Non-pigmented ciliary epithelial cell (primary cell): Measurements from ENCODE around the gene UTP14A.

Experiments used
- DNase-seq: peaks from one replicate; pipeline ENCODE4 v3.0.0-alpha.2; 2010; ENCODE audit warnings: low read depth

The UTP14A gene

DNA sequence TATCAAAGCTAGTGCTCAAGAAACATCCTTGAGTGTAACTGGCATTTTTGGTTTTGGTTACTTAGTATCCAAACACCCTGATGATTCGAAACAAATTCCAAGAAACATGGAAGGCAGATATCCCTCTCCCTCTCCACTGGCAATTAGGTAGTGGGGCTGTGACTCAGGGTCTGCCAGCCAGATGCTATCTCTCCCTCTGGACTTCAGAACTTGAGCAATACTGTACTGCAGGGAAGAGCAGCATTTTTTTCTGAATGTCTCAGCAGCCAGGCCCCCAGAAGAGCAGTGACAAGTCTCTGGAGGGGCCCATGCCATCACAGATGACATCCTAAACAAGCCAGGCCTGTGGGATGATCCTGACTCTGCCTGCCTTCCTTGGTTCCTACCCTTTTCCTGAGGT lies 39.2 kb downstream of the UTP14A start:
- no peak for DNase-seq

DNA sequence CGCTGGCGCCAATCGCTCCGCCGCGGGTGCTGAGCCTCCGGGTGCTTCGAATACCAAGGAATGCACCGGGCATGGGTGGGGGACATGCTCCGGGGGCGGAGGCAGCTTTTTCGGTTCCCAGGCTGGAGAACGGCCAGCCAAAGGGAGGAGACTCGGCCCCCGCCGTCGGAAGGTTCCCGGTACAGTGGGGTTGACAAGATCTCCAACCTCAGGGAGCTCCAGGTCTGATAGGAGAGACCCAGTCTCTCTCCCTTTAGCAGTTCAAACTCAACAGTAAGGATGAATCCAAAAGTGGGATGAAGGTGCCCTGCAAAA lies 47.3 kb downstream of the UTP14A start:
- DNase-seq = no peak

DNA sequence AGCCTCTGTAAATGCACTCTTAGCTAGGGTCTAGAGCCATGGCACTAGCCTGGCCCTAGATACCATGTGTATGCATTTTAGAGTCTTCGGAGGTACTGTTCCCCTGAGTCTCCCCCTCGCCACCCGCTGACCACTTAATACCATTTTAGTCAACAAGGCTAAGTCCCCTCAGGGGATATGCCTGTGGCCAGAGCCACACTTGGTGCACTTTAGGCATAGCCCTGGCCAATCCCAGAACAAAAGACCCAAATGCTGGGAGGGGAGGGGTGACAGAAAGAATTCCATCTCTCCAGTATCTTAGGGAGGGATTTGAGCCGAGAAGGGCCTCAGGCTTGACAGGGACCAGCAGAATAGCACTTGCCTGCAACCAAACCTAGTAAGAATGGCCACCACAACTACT lies 47.9 kb downstream of the UTP14A start:
- DNase-seq = no peak

DNA sequence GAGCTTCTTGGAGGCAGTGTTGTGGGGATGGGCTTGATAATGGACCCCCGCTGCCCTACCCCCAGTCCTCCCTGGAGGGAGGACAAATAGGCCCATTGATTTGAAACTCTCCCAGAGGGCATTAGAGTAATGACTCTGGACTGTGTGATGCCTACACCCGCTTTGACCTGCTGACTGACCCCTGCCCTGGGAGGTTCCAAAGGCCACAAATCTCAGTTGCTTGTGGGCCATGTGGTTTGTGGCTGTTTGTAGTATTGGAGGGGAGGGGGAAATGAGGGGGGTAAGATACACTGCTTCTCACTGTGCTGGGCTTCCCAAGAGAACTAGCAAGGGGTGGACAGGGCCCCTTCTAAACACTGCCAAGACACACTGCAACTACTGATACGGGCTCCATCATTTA lies 48.8 kb downstream of the UTP14A start:
- DNase-seq = no peak

DNA sequence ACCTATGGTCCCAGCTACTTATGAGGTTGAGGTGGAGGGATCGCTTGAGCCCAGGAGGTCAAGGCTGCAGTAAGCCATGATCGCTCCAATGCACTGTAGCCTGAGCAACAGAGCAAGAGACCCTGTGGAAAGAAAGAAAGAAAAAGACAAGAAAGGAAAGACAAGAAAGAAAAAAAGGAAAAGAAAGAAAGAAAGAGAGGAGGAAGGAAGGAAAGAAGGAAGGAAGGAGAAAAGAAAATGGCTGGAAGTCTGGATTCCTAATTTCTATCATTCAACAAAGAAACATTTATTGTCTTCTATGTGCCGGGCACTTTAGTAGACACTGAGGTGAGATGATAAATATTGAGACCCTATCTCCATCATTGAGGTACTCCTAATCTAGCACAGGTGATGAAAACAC lies 49.7 kb downstream of the UTP14A start:
- no peak for DNase-seq

DNA sequence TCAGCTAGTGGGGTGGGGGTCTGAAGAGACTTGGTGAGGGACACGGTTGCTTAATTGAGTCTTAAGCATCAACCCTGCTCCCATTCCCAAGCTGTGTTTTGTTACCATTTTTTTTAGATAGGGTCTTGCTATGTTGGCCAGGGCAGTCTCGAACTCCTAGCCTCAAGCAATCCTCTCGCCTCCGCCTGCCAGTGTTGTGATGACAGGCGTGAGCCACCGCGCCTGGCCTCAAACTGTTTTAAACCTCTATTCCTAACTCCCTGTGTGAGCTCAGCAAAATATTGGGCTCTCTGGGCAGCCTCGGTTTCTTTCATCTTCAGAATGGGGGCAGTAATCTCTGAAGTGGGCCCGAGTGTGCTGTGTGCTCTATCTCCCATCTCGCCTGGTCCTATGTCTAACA lies 50.2 kb downstream of the UTP14A start:
- no peak for DNase-seq

DNA sequence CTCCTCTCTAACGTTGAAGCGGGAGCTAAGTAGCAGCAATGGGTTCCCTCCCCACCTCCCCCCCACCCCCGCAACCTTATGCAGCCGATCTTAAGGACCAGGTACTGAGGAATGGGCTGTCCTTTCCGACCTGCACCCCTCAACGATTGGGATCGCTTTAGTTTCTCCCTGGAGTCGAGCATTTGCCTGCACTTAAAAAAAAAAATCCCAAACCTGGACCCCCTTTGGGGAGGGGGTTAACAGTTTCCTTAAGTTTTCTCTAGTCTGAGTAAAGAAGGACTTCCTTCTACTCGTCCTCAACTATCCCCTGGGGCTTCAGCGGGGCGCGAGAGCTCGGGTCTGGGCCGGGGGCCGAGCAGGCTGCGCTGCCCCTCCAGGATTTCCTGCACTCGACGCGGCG lies 50.8 kb downstream of the UTP14A start:
- DNase-seq = no peak

DNA sequence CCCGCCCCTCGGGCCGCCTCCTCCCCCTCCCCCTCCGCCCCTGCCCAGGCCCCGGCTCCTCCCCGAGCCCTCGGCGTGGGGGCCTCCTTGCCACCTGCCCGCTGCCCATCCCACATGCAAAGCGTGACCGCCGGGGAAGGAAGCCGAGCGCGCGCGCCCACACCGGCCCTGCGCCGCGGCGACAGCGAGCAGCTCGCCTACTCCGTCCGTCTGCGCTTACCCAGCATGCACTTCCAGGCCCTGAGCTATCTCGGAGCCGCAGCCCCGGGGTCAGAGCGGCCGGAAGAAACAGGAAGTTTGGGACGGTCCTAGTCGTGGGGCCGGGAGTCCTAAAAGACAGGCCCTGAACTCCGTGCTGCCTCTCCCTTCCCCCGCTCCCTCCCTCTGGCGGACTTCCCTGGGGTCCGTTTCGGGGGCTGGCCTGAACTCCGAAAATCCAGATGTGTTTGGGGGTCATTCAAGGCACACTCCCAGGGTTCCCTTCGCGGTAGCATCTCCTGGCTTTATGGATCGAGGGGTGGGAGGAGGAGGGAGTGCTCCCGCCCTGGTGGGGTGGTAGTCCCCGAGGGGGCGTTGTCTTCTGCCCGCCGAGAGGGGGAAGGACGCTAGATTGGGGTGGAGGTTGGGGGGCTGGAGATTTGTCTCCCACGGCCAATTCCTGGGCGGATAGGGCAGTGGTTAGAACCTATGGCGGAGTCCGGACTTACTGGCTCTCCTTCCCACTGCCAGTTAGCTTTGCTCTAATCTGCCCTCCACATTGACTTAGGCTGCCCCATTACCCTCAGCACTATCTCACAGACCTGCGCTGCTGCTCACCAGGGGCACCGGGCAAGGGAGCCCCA lies 51.5 kb downstream of the UTP14A start:
- no peak for DNase-seq

DNA sequence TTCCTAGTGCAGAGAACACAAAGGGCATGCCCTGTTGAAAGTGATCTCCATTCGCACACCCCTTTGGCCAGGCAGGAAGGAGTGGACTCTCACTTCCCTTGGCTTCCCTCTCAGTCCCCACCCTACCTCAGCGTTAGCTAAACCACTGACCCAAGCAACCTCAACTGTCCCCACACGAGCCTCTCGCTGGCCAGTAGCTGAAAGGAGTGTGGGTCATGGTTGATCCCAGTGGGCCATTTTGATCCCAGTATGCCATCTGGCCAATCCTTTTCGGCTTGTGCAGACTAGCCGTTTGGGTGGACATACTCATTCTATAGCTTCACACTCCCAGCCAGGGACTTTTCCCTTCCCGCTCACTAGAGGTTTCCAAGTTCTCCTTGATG lies 52.1 kb downstream of the UTP14A start:
- DNase-seq = no peak

DNA sequence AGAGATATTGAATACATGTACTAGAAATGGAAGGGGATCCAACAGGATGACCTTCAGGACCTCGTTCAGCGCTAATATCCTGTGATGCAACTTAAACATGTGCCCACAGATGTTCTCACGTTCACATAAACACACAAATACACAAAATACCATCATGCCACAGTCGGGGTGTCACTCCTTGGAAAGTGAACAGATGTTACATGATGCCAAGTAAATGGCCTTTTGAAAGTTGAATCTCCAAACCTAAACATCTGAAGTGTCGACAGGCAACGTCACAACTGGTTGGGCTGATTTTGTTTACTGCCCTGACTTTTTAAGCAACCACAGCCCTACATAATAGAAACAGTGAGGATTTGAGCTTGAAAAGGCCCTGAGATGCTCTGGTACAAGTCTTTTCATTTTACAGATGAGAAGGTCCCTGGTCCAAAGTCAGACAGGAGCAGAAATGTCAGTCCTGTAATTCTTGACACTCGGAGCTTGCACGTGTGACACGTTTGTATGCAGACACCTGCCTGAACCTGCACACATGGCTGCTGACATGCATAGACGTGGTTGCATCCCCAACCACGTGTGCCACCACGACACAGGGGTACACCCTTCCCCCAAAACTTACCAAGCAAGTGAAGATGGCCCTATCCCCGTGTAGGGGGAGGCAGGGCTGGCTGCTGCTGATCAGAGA lies 53.0 kb downstream of the UTP14A start:
- DNase-seq = no peak

DNA sequence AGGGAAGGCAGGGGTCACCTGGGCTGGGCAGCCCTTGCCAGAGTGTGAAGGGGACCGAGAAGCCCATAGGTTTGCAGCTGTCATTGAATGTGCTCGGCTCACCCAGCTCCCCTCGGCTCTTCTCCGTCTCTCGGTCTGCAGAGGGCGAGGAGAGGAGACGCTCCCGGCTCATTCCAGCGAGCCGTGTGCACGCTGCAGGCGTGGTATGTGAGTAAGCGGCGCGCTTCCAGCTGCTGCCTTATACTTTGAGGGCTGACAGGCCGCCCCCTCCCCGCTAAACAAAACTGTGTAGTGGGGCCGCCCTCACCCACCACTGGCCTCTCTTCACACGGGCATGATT lies 53.5 kb downstream of the UTP14A start:
- DNase-seq = no peak

DNA sequence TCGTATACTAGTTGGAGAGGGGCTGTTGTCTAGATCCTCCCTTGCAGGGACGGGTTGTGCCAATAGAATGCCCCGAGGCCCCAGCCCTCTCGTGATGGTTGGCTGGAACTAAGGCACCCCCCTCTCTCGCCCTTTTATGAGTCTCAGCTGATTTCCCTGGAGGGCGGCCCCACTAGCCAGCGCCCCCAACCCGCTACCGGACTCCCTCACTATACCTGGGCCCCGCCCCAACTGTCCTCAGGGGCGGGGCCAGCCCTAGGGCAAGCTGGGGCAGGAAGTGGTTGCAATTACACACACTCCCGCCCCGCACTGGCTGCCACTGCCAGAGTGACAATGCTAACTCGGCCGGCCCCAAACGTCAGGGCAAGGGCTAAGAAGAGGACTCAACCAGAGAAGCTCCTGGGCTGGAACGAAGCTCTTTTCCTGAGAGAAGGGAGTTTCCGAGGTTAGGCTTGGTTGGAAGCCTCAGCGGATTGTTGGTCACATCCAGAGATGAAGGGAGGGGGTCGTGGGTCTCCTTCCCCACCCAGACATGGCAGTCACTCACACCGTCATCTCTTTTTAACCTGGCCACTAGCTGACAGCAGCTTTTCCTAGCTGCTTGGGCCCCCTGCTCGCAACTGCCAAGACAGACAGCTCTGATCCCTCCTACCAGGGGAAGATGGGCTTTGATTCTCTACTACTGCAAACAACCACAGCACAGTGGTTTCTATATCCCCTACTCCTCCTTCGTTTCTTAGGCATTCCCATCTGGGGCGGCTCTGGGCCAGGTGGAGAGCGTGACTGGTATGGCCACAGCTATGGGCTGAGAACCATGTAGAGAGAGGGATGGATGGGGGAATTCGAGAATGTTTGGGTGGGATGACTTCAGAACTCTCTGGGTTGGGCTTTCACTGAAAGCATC lies 55.5 kb downstream of the UTP14A start:
- DNase-seq = no peak

DNA sequence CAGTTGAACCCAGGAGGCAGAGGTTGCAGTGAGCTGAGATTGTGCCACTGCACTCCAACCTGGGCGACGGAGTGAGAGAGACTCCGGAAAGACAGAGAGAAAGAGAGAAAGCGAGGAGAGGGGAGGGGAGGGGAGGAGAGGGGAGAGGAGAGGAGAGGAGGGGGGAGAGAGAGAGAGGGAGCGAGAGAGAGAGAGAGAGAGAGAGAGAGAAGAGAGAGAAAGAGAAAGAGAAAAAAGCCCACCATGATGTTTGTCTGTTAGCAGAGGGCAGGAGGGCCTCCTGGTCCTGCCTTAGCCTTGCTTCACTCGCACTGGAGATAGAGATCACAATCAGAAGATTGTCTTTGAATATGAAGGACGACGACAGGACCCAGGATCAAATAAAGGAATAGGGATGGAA lies 57.8 kb downstream of the UTP14A start:
- no peak for DNase-seq

DNA sequence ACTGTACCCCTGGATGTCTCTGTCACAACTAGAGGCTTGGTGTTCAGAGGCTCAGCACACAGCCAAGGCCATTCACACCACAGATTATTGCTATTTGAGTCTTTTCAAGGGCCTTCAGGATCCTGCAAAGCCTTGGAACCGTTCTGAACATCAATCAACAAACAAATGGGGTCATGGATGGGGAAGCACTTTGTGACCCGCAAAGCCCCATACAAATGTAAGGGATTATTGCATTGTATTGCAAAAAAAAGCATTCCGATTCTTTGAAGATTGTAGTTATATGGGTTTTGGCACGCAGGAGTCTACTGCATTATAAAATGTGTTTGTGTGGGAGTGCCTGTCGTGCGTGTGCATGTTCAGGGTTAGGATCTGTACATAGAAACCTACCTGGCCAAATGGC lies 59.2 kb downstream of the UTP14A start:
- DNase-seq = no peak

DNA sequence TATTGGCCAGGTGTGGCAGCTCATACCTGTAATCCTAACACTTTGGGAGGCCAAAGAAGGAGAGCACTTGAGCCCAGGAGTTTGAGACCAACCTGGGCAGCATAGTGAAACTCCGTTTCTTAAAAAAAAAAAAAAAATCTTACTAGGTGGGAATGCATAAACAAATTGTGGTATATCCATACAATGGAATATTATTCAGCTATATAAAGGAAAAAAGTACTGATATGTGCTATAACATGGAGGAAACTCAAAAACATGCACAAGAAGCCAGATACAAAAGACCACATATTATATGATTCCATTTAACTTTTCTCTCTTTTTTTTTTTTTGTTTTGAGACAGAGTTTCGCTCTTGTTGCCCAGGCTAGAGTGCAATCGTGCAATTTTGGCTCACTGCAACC lies 63.0 kb downstream of the UTP14A start:
- DNase-seq = no peak

DNA sequence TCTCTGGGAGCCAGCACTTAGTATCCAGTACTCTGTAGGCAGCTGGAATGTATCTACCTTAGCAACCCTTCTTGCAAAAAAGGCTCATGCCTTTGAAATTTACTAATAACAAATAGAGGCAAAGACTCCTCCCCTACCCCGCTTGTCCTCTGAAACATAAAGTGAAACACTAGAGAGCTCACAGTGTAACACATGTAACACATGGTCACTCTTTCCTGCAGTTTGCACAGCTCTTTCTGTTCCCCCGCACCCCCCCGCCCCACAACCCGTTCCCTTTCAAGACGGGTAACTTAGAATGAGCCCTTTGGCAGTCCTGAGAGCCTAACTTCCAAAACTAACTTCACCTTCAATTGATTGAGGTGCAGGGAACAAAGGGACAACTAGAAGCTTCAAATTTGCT lies 70.5 kb downstream of the UTP14A start:
- no peak for DNase-seq
